HG03175 (cell line): ENCODE results near the gene RPTOR.

Experiments used
- ATAC-seq: cut with Tn5 transposase; IDR thresholded peaks from one replicate; pipeline ENCODE4 v1.9.1; 2021; ENCODE audit warnings: mild to moderate bottlenecking, moderate library complexity; ENCODE audit not compliant: unreplicated experiment

RPTOR gene

DNA sequence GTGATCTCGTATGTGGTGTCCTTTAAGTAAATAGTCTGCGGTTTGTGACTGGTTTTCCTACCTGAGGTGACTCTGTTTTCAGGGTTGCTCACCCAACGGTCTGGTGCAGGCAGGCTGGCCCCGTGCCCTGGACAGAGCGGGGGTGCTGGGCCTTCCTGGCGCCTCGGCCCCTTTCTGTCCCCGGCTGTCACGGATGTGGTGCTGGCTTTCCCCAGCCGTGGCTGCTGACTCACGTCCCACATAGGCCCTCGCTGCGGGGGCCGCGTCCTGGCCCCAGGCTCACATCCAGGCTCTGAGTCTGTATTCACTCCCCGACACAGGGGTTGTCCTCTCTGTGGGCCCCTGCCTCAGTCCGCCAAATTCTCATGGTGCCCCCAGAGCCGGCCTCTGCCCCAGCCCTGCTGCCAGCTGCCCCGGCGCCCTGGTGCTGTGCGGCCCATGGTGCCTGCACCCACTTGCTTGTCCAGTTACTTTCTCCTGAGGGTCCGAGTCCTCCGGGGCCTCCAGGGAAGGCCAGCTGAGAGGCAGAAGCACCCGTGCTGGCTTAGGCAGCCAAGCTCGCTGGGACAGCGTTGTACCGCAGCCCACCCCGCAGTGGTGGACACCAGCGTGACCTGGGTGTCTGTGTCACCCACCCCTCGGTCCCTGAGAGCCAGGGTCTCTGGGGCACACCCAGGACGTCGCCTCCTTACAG is 452.9 kb downstream of the RPTOR start:
- no peak for ATAC-seq

- ATAC-seq, result no peak
Measured at GRCh38 chr17:80998118-80998747, 453.6 kb downstream of the RPTOR start.

DNA sequence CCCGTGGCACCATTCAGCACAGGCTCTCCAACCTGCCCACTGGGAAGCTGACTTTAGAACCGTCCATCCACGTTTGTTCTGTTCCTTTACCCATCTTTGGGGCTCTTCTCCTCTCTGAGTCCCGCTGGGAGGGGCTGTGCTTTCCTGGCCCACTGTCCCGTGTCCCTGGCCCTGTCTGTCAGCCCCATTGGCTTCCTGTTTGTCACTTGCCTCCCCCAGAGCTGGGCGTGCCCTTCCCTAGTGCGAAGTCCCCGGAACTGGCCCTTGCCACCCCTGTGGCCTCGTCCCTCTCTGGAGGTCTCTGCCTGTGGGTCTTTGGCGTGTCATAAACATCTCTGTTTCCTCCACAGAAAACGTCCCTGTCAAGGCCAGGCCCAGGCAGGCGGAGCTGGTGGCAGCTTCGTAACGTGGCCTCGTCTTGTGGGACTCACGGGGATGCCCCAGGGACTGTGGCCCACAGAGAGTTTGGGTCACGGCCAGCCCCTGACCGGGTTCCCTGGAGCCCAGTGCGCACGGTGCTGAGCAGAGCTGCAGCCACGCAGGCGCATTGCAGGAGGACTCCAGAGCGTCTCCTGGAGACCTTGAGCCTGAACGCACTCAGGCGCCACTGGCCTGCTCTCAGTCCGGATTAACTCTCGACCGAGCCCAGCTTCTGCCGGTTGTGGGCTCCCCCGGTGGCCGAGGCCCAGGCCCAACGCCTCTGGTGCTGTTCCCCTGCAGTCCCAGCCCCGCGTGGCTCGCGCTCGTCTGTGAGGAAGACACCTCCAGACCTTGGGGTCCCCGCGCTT is 454.3 kb downstream of the RPTOR start:
- ATAC-seq, result no peak

DNA sequence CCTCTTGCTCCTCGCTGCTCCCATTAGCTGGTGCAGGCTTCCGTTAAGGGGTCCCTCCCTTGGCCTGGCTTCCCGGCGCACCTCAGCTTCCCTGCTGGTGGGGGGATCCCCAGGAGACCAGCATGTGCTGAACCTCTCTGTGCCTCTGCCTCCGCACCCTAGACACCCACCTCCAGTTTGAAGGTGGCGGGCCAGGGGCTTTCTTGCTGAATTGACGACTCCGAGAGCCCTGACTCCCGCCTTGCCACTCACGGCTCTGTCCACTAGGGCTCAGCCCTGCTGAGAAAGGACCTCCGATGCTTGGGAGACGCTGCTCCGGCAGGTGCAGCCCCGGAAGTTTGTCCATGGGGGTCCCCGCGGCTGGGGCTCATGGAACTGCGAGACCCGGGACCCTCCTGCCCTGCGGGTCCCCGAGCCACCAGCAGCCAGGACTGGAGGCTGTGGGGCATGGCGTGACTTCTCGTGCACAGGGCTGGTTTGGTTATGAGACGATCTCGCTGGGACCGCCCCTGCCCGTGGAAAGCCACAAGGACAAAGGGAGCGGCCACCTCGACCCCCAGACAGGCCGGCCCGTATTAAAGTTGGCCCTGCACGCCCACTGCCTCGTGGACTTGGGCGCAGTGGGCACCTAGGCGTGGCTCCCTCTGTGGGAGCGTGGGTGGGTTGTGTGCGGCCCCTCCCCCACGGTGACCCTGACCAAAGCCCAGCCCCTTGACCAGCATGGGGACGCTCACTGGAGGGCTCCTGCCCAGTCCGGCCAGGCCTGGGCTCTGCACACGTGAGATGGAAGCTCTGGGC is 455.1 kb downstream of the RPTOR start:
- ATAC-seq, result no peak

- no peak for ATAC-seq
Measured at GRCh38 chr17:81000334-81000630, 455.6 kb downstream of the RPTOR start.

GRCh38 chr17:81000631-81001357 is 456.2 kb downstream of the RPTOR start:
- no peak for ATAC-seq

- no peak for ATAC-seq
Measured at GRCh38 chr17:81002013-81002384, 457.4 kb downstream of the RPTOR start.

DNA sequence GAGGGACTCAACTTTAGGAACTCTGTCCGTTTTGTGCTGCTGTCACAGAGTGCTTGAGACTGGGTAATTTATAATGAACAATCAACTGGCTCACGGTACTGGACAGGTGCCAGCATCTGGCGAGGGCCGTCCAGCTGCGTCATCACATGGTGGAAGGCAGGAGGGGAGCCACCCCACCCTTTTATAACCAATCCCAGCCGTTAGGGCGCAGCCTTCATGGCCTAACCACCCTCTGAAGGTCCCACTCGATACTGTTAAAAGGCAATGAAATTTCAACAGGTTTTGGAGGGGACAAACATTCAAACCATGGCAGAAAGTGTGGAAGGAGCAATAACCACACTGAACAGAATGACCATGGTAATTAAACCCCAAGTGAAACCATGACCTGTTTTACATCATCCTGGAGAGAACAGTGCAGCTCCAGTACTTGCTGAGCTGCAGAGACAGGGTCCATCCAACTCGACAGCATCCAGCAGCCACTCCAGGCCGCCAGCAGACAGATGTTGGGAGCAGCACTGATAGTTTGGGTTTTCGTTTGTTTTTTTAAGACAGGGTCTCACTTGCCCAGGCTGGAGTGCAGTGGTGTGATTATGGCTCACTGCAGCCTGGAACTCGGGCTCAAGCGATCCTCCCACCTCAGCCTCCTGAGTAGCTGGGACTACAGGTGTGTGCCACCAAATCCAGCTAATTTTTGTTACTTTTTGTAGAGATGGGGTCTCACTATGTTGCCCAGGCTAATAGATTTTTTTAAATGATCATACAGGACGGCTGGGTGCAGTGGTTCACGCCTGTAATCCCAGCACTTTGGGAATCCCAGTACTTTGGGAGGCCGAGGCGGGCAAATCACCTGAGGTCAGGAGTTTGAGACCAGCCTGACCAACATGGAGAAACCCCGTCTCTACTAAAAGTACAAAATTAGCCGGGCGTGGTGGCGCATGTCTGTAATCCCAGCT is 458.0 kb downstream of the RPTOR start:
- ATAC-seq, result no peak

DNA sequence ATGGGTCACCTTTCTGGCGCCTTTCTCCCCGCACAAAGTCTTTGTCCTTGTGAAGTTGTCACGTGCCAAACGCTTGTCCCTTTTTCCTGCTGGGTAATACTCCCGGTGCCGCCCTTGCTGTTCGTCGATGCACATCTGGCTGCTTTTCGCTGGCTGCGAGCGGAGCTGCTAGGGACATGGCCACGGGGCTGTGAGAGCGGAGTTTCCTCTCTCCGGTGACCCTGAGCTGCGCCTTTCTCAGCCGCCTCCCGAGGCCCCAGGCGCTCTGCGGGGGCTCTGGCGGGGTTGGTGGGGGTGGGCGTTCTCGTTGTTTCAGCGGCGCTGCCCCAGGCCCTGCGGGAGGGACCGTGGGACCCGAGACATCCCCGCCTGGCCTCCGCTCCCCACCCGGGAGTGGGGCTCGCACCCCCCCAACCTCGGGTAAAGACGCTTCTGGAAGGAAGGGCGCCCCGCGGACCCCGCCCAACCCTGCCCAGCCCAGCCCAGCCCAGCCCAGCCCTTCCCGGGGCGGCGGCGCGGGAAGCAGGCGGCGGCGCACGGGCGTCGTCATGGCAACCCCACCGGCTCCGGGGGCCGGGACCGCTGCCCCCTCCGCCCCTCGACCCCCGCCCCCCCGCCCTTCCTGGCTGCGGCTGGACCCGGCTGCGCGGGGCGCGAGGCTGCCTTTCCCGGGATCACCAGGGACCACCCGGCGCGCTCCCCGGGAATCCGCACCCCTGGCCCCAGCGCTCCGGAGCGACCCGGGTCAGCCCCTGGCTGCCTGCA is 459.3 kb downstream of the RPTOR start:
- ATAC-seq, result no peak

GRCh38 chr17:81006891-81007290 is 462.3 kb downstream of the RPTOR start:
- ATAC-seq, result no peak

GRCh38 chr17:81008140-81008539 is 463.5 kb downstream of the RPTOR start:
- no peak for ATAC-seq

GRCh38 chr17:81009136-81009535 is 464.5 kb downstream of the RPTOR start:
- ATAC-seq, result no peak

DNA sequence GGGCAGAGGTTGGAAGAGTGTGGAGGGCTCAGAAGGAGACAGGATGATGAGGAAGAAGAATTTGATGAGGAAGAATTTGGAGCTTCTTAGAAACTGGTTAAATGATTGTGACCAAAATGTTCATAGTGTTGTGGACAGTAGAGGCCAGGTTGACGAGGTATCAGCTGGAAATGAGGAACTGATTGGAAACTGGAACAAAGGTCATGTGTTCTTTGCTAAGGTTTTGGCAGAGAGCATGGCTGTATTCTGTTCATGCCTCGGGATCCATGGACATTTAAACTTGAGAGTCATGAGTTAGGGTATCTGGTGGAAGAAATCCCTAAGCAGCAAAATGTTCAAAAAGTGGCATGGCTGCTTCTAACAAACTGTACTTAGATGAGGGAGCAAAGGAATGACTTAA is 466.3 kb downstream of the RPTOR start:
- ATAC-seq, result no peak

DNA sequence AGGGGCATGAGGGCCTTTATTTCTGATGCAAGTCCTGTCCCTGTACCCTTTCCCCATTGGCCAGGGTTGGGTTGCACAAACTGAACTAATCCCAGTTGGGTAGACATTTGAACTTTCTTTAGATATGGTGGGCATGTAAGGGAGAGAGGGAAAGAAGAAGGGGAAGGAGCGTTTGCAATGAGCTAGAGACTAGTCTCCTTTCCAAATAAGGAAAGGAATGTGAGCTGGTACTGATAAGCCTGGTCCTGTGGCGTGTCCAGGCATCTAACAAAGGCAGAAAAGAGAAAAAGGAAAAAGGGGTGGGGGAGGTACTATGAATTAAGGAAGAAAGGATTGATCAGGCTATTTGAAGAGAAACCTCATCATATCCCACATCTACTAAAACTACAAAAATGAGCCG is 467.3 kb downstream of the RPTOR start:
- ATAC-seq, result no peak

DNA sequence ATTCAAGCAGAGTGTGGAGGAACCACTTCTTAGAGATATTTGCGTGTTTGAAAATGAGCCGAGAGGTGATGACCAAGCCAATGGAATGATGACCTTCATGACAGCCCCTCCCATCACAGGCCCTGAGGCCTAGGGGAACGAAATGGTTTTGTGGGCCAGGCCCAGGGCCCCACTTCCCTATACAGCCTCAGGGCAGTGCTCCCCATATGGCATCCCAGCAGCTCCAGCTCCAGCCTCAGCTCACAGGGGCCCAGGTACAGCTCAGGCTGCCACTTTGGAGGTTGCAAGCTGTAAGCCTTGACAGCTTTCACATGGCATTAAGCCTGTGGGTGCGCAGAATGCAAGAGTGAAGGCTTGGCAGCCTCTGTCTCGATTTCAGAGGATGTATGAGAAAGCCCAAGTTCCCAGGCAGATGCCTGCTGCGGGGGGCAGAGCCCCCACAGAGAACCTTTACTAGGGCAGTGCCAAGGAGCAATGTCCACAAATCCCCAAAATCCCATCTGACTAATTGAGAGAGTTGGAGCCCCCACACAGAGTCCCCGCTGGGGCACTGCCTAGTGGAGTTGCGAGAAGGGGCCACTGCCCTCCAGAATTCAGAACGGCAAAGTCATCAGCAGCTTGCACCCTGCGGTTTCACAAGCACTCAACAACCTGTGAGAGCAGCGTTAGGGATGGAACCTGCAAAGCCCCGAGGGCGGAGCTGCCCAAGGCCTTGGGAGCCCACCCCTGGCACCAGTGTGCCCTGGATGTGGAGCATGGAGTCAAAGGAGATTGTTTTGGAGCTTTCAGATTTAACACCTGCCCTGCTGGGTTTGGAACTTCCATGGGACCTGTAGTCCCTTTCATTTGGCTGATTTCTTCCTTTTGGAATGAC is 468.2 kb downstream of the RPTOR start:
- ATAC-seq, result no peak

DNA sequence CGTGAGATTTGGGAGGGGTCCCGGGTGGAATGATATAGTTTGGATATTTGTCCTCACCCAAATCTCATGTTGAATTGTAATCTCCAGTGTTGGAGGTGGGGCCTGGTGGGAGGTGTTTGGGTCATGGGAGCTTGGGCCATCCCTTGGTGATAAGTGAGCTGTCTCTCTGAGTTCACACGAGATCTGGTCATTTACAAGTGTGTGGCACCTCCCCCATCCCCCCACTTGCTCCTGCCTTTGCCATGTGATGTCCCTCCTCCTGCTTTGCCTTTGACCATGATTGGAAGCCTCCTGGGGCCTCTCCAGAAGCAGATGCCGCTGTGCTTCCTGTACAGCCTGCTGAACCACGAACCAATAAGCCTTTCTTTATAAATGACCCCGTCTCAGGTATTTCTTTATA is 469.0 kb downstream of the RPTOR start:
- no peak for ATAC-seq

DNA sequence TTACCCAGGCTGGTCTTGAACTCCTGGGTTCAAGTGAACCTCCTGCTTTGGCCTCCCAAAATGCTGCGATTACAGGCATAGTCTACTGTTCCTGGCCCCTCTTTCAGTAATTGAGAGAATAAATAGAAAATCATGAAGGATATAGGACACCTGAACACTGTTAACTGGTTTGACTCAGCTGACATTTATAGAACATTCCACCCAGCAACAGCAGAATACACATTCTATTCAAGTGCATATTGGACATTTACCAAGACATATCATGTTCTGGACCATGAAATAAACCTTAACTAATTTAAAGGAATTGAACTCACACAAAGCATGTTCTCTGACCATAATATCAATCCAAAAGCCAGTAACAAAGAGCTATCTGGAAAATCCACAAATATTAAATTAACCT is 470.5 kb downstream of the RPTOR start:
- no peak for ATAC-seq
